Measurements from ENCODE around the gene C3orf38. TPM values are rescaled to one million over a fixed set of nuclear protein-coding genes. Genes with fewer than 3 reads are reported as not detected.
A peak's percentile ranks its signal among the peaks of the same experiment; 100 is the strongest.

Gene C3orf38
- total RNA-seq, 2 experiments from 2014 or later, result 27.5 TPM

GRCh38 chr3:88203642-88204055, 53.9 kb downstream of the C3orf38 start:
- 0 out of 2 replicates have a peak, but pooled peaks cover 3% of the 10 kb centered on the region for H4K20me1 ChIP-seq (ENCODE audit: insufficient read depth, low read length)
- no TSS peak for BruUV-seq (replicated peaks)
- no peak overlapping the region for H3K4me2 ChIP-seq (ENCODE audit: low read length)

More at GRCh38 chr3:88203642-88204055, 53.9 kb downstream of the C3orf38 start:
- TF ChIP-seq CTCF (conservative IDR thresholded peaks at IDR 0.05; ENCODE audit: low read length) (peak; percentile 98), EZH2phosphoT487 (IDR thresholded peaks at IDR 0.05; ENCODE audit: borderline replicate concordance, low read depth, low read length) (no peak)
- CTCF ChIA-PET (ENCODE audit: unreplicated experiment), result no interaction called here
- intact Hi-C loops (cut with micrococcal nuclease; ENCODE audit: unreplicated experiment), result loop anchor here (1.0 to 10.0 kb wide), 2 partner anchors 896 to 1891 kb away; no protein-coding TSS in a partner anchor
- Histone ChIP-seq H3K79me2 (ENCODE audit: insufficient read depth, low read depth, low read length) (no peaks in the 10 kb centered on the region), H3K36me3 (ENCODE audit: insufficient read depth, low read length) (no peaks in the 10 kb centered on the region), H3K4me3 (ENCODE audit: low read depth, low read length, poor library complexity, severe bottlenecking) (no peak overlapping the region), H2AFZ (ENCODE audit: low read length) (no peak overlapping the region), H3K9me3 (ENCODE audit: low read length) (no peaks in the 10 kb centered on the region), H3K27ac (ENCODE audit: low read depth, low read length, poor library complexity, severe bottlenecking) (no peak overlapping the region), H3K4me1 (ENCODE audit: insufficient read depth, low read length, poor library complexity, severe bottlenecking) (no peaks in the 10 kb centered on the region), H3K9me2 (ENCODE audit: insufficient read depth, low read length) (no peaks in the 10 kb centered on the region)
- peak; percentile 67 for DNase-seq (ENCODE audit: low spot score)
- POLR2A ChIA-PET, result no interaction called here

Other genes starting within 250 kb of the C3orf38 start
- 52.8 and 54.4 TPM in 2 replicates for gene CGGBP1, start 91.0 kb upstream of the C3orf38 start, total RNA-seq (2014; rRNA removed; shearing (Covaris generic))
- 76.0 and 99.3 TPM in 2 replicates for gene CGGBP1, start 91.0 kb upstream of the C3orf38 start, total RNA-seq (2022)
- 5.4 and 5.6 TPM in 2 replicates for gene ZNF654, start 90.7 kb upstream of the C3orf38 start, total RNA-seq (2014; rRNA removed; shearing (Covaris generic))
- gene ZNF654, start 90.7 kb upstream of the C3orf38 start, total RNA-seq (2022), result 13.3 and 18.5 TPM in 2 replicates

Data from OCI-LY7 (cell line).